IMR-90 (cell line): ENCODE data around the gene SLC9A2. TPM values are rescaled to one million over a fixed set of nuclear protein-coding genes. Genes with fewer than 3 reads are reported as not detected.

Experiments
- ATAC-seq: fragments of 200-7000 bp; cut with Tn5 transposase; 2 replicates; pipeline ENCODE4 v1.9.1; 2020; ENCODE audit warnings: low read depth, mild to moderate bottlenecking, moderate library complexity
- BruUV-seq: library from RNA; stranded (reverse); fragments of 400-500 nt; replicated peaks from 2 replicates; lab custom pipeline; 2021; lab: Mats Ljungman, UMichigan
- CTCF ChIA-PET: fragments of 300-600 bp; formaldehyde crosslinking; extraction: SDS; loops from one replicate; lab custom pipeline; 2021; ENCODE audit warnings: antibody characterized with exemption; lab: Yijun Ruan, JAX
- POLR2A ChIA-PET: fragments of 300-600 bp; sonication (Branson Sonifier 250); formaldehyde crosslinking; loops from one replicate; lab custom pipeline; 2022; ENCODE audit warnings: antibody characterized with exemption; ENCODE audit not compliant: unreplicated experiment; lab: Charles Lee
- DNase-seq: peaks from one replicate; pipeline ENCODE4 v3.0.0; 2013
- H2AFZ ChIP-seq: replicated peaks from 2 replicates; pipeline ENCODE3; 2013; ENCODE audit warnings: low read length, mild to moderate bottlenecking; ENCODE audit not compliant: poor library complexity
- H2AK5ac ChIP-seq: 2 replicates; pipeline ENCODE4 v1.6.1; 2013; ENCODE audit warnings: low read depth, low read length, inconsistent platforms
- H2AK9ac ChIP-seq: replicated peaks from 2 replicates; pipeline ENCODE3; 2013; ENCODE audit warnings: mild to moderate bottlenecking, low read depth, low read length, moderate library complexity; ENCODE audit not compliant: poor library complexity
- H2BK120ac ChIP-seq: 2 replicates; pipeline ENCODE4 v1.6.1; 2013; ENCODE audit warnings: low read depth, low read length, inconsistent platforms
- H2BK15ac ChIP-seq: 3 replicates; pipeline ENCODE4 v1.6.1; 2013; ENCODE audit warnings: low read depth, low read length, inconsistent platforms
- H2BK20ac ChIP-seq: 2 replicates; pipeline ENCODE4 v1.6.1; 2013; ENCODE audit warnings: low read depth, mild to moderate bottlenecking, inconsistent platforms, low read length, moderate library complexity
- H2BK5ac ChIP-seq: 2 replicates; pipeline ENCODE4 v1.6.1; 2013; ENCODE audit warnings: mild to moderate bottlenecking, low read depth, low read length, inconsistent platforms; ENCODE audit not compliant: poor library complexity, severe bottlenecking
- H3K14ac ChIP-seq: replicated peaks from 2 replicates; pipeline ENCODE4 v1.6.1; 2013; ENCODE audit warnings: low read depth, low read length, inconsistent platforms
- H3K18ac ChIP-seq: 2 replicates; pipeline ENCODE4 v1.6.1; 2013; ENCODE audit warnings: low read depth, low read length, control low read depth
- H3K23ac ChIP-seq: 2 replicates; pipeline ENCODE4 v1.6.1; 2013; ENCODE audit warnings: low read depth, low read length, inconsistent platforms
- H3K27ac ChIP-seq: 2 replicates; pipeline ENCODE4 v1.5.1; 2013; ENCODE audit warnings: mild to moderate bottlenecking, control low read depth, low read length; ENCODE audit not compliant: insufficient read depth
- H3K27me3 ChIP-seq: 2 replicates; pipeline ENCODE4 v1.6.1; 2013; ENCODE audit warnings: low read length; ENCODE audit not compliant: control insufficient read depth, insufficient read depth
- H3K36me3 ChIP-seq: 2 replicates; pipeline ENCODE4 v1.6.1; 2013; ENCODE audit warnings: low read length, mixed read lengths; ENCODE audit not compliant: control insufficient read depth, insufficient read depth
- H3K4ac ChIP-seq: 2 replicates; pipeline ENCODE4 v1.6.1; 2013; ENCODE audit warnings: low read depth, low read length, inconsistent platforms
- H3K4me1 ChIP-seq: 2 replicates; pipeline ENCODE4 v1.6.1; 2013; ENCODE audit warnings: low read length, mixed read lengths; ENCODE audit not compliant: control insufficient read depth, insufficient read depth
- H3K4me2 ChIP-seq: 2 replicates; pipeline ENCODE4 v1.6.1; 2013; ENCODE audit warnings: low read depth, mild to moderate bottlenecking, control low read depth, low read length, moderate library complexity
- H3K4me3 ChIP-seq: 2 replicates; pipeline ENCODE4 v1.5.1; 2013; ENCODE audit warnings: low read depth, mild to moderate bottlenecking, control low read depth, low read length, moderate library complexity; ENCODE audit not compliant: insufficient read depth
- H3K56ac ChIP-seq: 2 replicates; pipeline ENCODE4 v1.6.1; 2013; ENCODE audit warnings: low read length, inconsistent platforms; ENCODE audit not compliant: insufficient read depth; ENCODE audit errors: extremely low read depth
- H3K79me1 ChIP-seq, 2 experiments: 2 replicates each; pipeline ENCODE4 v1.6.1; 2013; ENCODE audit warnings: low read length in 2 of 2, inconsistent platforms in 1 of 2, low read depth in 1 of 2
- H3K9ac ChIP-seq: 2 replicates; pipeline ENCODE4 v1.6.1; 2013; ENCODE audit warnings: low read depth, low read length, control low read depth
- H3K9me1 ChIP-seq: 2 replicates; pipeline ENCODE4 v1.6.1; 2013; ENCODE audit warnings: low read length, inconsistent platforms; ENCODE audit not compliant: insufficient read depth
- H3K9me3 ChIP-seq: 2 replicates; pipeline ENCODE4 v1.6.1; 2013; ENCODE audit warnings: low read length; ENCODE audit not compliant: control insufficient read depth, insufficient read depth
- H4K20me1 ChIP-seq: 2 replicates; pipeline ENCODE4 v1.6.1; 2013; ENCODE audit warnings: low read length, inconsistent platforms; ENCODE audit not compliant: insufficient read depth
- H4K5ac ChIP-seq: 2 replicates; pipeline ENCODE4 v1.6.1; 2013; ENCODE audit warnings: mild to moderate bottlenecking, low read depth, low read length, control low read depth
- H4K8ac ChIP-seq, 2 experiments: 2 replicates each; pipeline ENCODE4 v1.6.1; 2013; ENCODE audit warnings: low read depth in 2 of 2, low read length in 2 of 2, control low read depth in 1 of 2, inconsistent platforms in 1 of 2
- H4K91ac ChIP-seq: 2 replicates; pipeline ENCODE4 v1.6.1; 2013; ENCODE audit warnings: low read depth, low read length, inconsistent platforms; ENCODE audit not compliant: insufficient read depth
- CEBPB ChIP-seq: IDR thresholded peaks from 2 replicates; pipeline ENCODE4 v1.6.1; 2012; ENCODE audit warnings: low read depth, low read length, improper control_type of control experiment
- ELK1 ChIP-seq: fragments of 150-350 bp; IDR thresholded peaks from 2 replicates; pipeline ENCODE4 v1.6.1; 2016; ENCODE audit warnings: low read depth, mild to moderate bottlenecking, low read length, moderate library complexity, borderline replicate concordance
- SMC3 ChIP-seq: fragments of 150-350 bp; IDR thresholded peaks from 2 replicates; pipeline ENCODE4 v1.6.1; 2016; ENCODE audit warnings: low read depth, mild to moderate bottlenecking, antibody characterized with exemption, low read length, moderate library complexity
- WGBS, 2 experiments: methylation state at CpG; one replicate each; pipeline versions ENCODE4 v1.1.5 to v1.1.7; 2013; ENCODE audit warnings: missing lambda C conversion rate in 2 of 2; ENCODE audit not compliant: insufficient read length in 1 of 2; ENCODE audit errors: extremely low coverage in 2 of 2; 5-methylcytosine and 5-hydroxymethylcytosine counted together
- dilution Hi-C: fragments of 300-500 bp; cut with HindIII; formaldehyde crosslinking; loops from one replicate; pipeline ENCODE4 v1.14.3; 2018; ENCODE audit warnings: low sequenced_read_pairs; ENCODE audit not compliant: unreplicated experiment
- in situ Hi-C: fragments of 300-500 bp; cut with MboI; formaldehyde crosslinking; loops from 3 replicates; pipeline ENCODE4 v1.14.3; 2019; ENCODE audit warnings: low sequenced_read_pairs, inconsistent platforms, mixed read lengths
- intact Hi-C: fragments of 100-400 bp; cut with micrococcal nuclease; formaldehyde crosslinking; loops from 2 replicates; pipeline ENCODE4 v1.10.0; 2022
- polyA plus RNA-seq, 3 experiments: library from polyadenylated mRNA; depleted of rRNA; stranded (reverse); fragments of >200 nt; gene quantifications; 2 replicates each; pipeline ENCODE4 v1.2.3, GENCODE V29; 2012; ENCODE audit warnings: low replicate concordance in 1 of 3
- total RNA-seq: library from RNA; depleted of rRNA; stranded (reverse); fragments of >200 nt; gene quantifications from 2 replicates; pipeline ENCODE4 v1.2.3, GENCODE V29; 2012

SLC9A2 gene
- total and polyA plus RNA-seq, 2 of the 4 experiments (the other 2 are of a cell fraction): not detected

- no peaks in the 10 kb centered on the region for H4K20me1 ChIP-seq
- H3K56ac ChIP-seq: no peak overlapping the region
- H3K4ac ChIP-seq: no peak overlapping the region
- H3K36me3 ChIP-seq: no peaks in the 10 kb centered on the region
- H3K9ac ChIP-seq: no peak overlapping the region
- H3K4me3 ChIP-seq: no peak overlapping the region
- no peak overlapping the region for H2AK5ac ChIP-seq
- no peaks in the 10 kb centered on the region for H3K9me1 ChIP-seq
- CTCF ChIA-PET: no interaction called here
- no peak overlapping the region for H3K23ac ChIP-seq
- intact Hi-C loops (no loop called here), dilution Hi-C loops (no loop called here), in situ Hi-C loops (no loop called here)
- POLR2A ChIA-PET: no interaction called here
- no peak overlapping the region for H3K14ac ChIP-seq
- no TSS peak for BruUV-seq
- no peaks in the 10 kb centered on the region for H3K4me1 ChIP-seq
- H3K18ac ChIP-seq: no peak overlapping the region
- H3K27me3 ChIP-seq: peaks cover 1% of the 10 kb centered on the region
- no peak overlapping the region for H2AK9ac ChIP-seq
- DNase-seq (no peak), ATAC-seq (no peak)
- no peak overlapping the region for H4K5ac ChIP-seq
- no peak overlapping the region for H3K27ac ChIP-seq
- H2BK5ac ChIP-seq: no peak overlapping the region
- H4K8ac ChIP-seq: no peak overlapping the region
- H2BK20ac ChIP-seq: no peak overlapping the region
- no peak for TF ChIP-seq CEBPB
- no peak for TF ChIP-seq ELK1
- no peak for TF ChIP-seq SMC3
- no CpG with 5 or more reads among the region's 3 CpGs for WGBS, 2 experiments
- no peak overlapping the region for H2BK120ac ChIP-seq
- no peaks in the 10 kb centered on the region for H3K9me3 ChIP-seq
- no peak overlapping the region for H2AFZ ChIP-seq
- H4K91ac ChIP-seq: no peak overlapping the region
- no peaks in the 10 kb centered on the region for H3K79me1 ChIP-seq
- H3K4me2 ChIP-seq: no peak overlapping the region
- no peak overlapping the region for H2BK15ac ChIP-seq
Measured at GRCh38 chr2:102593516-102593915, 25.8 kb upstream of the SLC9A2 start.
